Panc1 (cell line): ENCODE results near the gene DDX17. TPM values are rescaled to one million over a fixed set of nuclear protein-coding genes. Genes with fewer than 3 reads are reported as not detected.

Experiments
- ATAC-seq: fragments of 200-7000 bp; cut with Tn5 transposase; 2 replicates; pipeline ENCODE4 v1.9.1; 2020; ENCODE audit warnings: mild to moderate bottlenecking, moderate library complexity
- BruUV-seq: library from RNA; stranded (reverse); fragments of 400-500 nt; replicated peaks from 2 replicates; lab custom pipeline; 2021; lab: Mats Ljungman, UMichigan
- CTCF ChIA-PET: fragments of 300-600 bp; sonication (Branson Sonifier 250); formaldehyde crosslinking; loops from one replicate; lab custom pipeline; 2022; ENCODE audit warnings: antibody characterized with exemption; lab: Charles Lee
- POLR2A ChIA-PET: fragments of 300-600 bp; sonication (Branson Sonifier 250); formaldehyde crosslinking; loops from one replicate; lab custom pipeline; 2022; ENCODE audit warnings: antibody characterized with exemption; lab: Charles Lee
- DNase-seq: peaks from one replicate; pipeline ENCODE4 v3.0.0-alpha.2; 2010; ENCODE audit warnings: low read depth, low spot score
- H3K27ac ChIP-seq: 2 replicates; pipeline ENCODE4 v1.5.1; 2011; ENCODE audit warnings: mild to moderate bottlenecking, low read length, inconsistent platforms
- H3K27me3 ChIP-seq: fragments of 200-500 bp; sonication (Bioruptor generic); 2 replicates; pipeline ENCODE4 v1.6.0; 2014; ENCODE audit warnings: low read length, inconsistent platforms; ENCODE audit not compliant: control insufficient read depth, insufficient read depth
- H3K36me3 ChIP-seq: fragments of 200-500 bp; sonication (Bioruptor generic); 2 replicates; pipeline ENCODE4 v1.5.1; 2014; ENCODE audit warnings: inconsistent platforms, mild to moderate bottlenecking, low read length, moderate library complexity; ENCODE audit not compliant: control insufficient read depth, insufficient read depth
- H3K4me1 ChIP-seq: 2 replicates; pipeline ENCODE4 v1.5.1; 2011; ENCODE audit warnings: inconsistent platforms, mild to moderate bottlenecking, low read length, moderate library complexity; ENCODE audit not compliant: control insufficient read depth, insufficient read depth
- H3K4me3 ChIP-seq, 2 experiments: 2 replicates each; pipeline ENCODE4 v1.5.1; 2011 to 2012; ENCODE audit warnings: low read depth in 2 of 2, low read length in 2 of 2, mild to moderate bottlenecking in 2 of 2, inconsistent platforms in 1 of 2, moderate library complexity in 1 of 2
- H3K9me3 ChIP-seq: fragments of 200-500 bp; sonication (Bioruptor generic); 2 replicates; pipeline ENCODE4 v1.5.1; 2014; ENCODE audit warnings: low read depth, mild to moderate bottlenecking, inconsistent platforms, low read length, moderate library complexity; ENCODE audit not compliant: control insufficient read depth, insufficient read depth
- POLR2AphosphoS5 ChIP-seq: IDR thresholded peaks from 2 replicates; pipeline ENCODE4 v1.6.1; 2012; ENCODE audit warnings: mild to moderate bottlenecking, low read depth, low read length, moderate library complexity
- SIN3A ChIP-seq: IDR thresholded peaks from 2 replicates; pipeline ENCODE4 v1.6.1; 2012; ENCODE audit warnings: low read depth, mild to moderate bottlenecking, low read length, moderate library complexity, borderline replicate concordance; ENCODE audit not compliant: insufficient read depth
- TCF7L2 ChIP-seq: IDR thresholded peaks from 2 replicates; pipeline ENCODE4 v1.6.1; 2011; ENCODE audit warnings: mild to moderate bottlenecking, low read depth, low read length, inconsistent platforms
- in situ Hi-C: cut with HindIII; loops from 2 replicates; pipeline ENCODE4 v1.10.0; 2016; ENCODE audit warnings: low sequenced_read_pairs, low pct_unique_long_range_greater_than_20kb
- intact Hi-C: fragments of 100-400 bp; cut with micrococcal nuclease; formaldehyde crosslinking; loops from one replicate; pipeline ENCODE4 v1.10.0; 2022; ENCODE audit not compliant: unreplicated experiment
- total RNA-seq: library from RNA; stranded (reverse); gene quantifications from one replicate; pipeline ENCODE4 v1.2.1, GENCODE V29; 2021; ENCODE audit not compliant: unreplicated experiment
- TF ChIP-seq, protein P1 (sequence below), 2 experiments: IDR thresholded peaks; 2 replicates each; pipeline ENCODE4 v1.6.1; 2011 to 2012; ENCODE audit warnings: low read depth in 2 of 2, control low read depth in 1 of 2, low read length in 1 of 2, mild to moderate bottlenecking in 1 of 2, moderate library complexity in 1 of 2; ENCODE audit not compliant: insufficient read depth in 1 of 2
- TF ChIP-seq, protein P2 (sequence below): fragments of 450-650 bp; IDR thresholded peaks from 2 replicates; pipeline ENCODE4 v1.5.1; 2017; ENCODE audit warnings: mild to moderate bottlenecking

Gene DDX17
- total RNA-seq, 1 experiment from 2014 or later, result 277 TPM

DNA sequence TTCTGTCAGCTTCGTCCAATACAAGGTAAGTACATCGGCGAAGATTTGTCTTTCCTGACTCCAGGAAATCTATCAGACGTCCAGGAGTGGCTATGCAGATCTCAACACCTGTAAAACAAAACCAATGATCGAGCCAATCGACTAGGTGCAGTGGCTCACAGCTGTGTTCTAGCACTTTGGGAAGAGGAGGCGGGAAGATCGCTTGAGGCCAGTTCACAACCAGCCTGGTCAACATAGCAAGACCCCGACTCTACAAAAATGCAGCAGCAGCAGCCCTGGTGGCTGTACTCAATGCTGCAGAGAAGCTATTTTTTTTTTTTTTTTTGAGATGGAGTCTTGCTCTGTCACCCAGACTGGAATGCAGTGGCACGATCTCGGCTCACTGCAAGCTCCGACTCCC, 11.2 kb downstream of the DDX17 start:
- TF ChIP-seq TCF7L2 (no peak), SIN3A (no peak)
- no peak overlapping the region for H3K27ac ChIP-seq
- ATAC-seq, result no peak
- ChIA-PET POLR2A (interaction anchor here (0.6 to 0.7 kb wide), 2 partner anchors 103 to 423 kb away, joined by 3 to 4 read pairs; no protein-coding TSS in a partner anchor), CTCF (no interaction called here)
- H3K27me3 ChIP-seq, result no peaks in the 10 kb centered on the region
- BruUV-seq, result no TSS peak
- DNase-seq, result no peak
- in situ Hi-C loops (no loop called here), intact Hi-C loops (no loop called here)
- no peaks in the 10 kb centered on the region; the same call in 1 of the 2 replicates for H3K4me1 ChIP-seq
- H3K4me3 ChIP-seq, result no peak overlapping the region
- H3K9me3 ChIP-seq, result no peaks in the 10 kb centered on the region
- H3K36me3 ChIP-seq, result peaks cover 72% of the 10 kb centered on the region

DNA sequence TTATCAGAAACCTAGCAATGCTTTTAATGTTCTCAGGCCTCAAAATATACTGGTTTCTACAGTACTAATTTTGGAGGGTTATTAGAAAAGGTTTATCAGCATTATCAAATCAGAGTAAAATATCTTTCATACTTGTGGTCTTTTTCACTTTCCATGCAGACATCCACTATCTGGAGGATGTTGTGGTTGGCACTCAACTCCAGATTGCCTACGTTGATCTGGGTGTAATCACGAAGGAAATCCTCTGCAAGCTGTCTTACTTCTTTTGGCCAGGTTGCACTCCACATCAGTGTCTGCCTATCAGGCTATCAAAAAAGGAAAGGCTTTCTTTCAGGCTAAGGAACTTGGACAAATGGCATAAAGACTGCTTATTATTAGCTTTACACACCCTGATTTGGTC, 11.6 kb downstream of the DDX17 start:
- Histone ChIP-seq H3K4me3 (no peak overlapping the region), H3K27ac (no peak overlapping the region), H3K9me3 (no peaks in the 10 kb centered on the region), H3K4me1 (no peaks in the 10 kb centered on the region; the same call in 1 of the 2 replicates), H3K36me3 (peaks cover 75% of the 10 kb centered on the region), H3K27me3 (no peaks in the 10 kb centered on the region)
- TF ChIP-seq, protein P1, sequence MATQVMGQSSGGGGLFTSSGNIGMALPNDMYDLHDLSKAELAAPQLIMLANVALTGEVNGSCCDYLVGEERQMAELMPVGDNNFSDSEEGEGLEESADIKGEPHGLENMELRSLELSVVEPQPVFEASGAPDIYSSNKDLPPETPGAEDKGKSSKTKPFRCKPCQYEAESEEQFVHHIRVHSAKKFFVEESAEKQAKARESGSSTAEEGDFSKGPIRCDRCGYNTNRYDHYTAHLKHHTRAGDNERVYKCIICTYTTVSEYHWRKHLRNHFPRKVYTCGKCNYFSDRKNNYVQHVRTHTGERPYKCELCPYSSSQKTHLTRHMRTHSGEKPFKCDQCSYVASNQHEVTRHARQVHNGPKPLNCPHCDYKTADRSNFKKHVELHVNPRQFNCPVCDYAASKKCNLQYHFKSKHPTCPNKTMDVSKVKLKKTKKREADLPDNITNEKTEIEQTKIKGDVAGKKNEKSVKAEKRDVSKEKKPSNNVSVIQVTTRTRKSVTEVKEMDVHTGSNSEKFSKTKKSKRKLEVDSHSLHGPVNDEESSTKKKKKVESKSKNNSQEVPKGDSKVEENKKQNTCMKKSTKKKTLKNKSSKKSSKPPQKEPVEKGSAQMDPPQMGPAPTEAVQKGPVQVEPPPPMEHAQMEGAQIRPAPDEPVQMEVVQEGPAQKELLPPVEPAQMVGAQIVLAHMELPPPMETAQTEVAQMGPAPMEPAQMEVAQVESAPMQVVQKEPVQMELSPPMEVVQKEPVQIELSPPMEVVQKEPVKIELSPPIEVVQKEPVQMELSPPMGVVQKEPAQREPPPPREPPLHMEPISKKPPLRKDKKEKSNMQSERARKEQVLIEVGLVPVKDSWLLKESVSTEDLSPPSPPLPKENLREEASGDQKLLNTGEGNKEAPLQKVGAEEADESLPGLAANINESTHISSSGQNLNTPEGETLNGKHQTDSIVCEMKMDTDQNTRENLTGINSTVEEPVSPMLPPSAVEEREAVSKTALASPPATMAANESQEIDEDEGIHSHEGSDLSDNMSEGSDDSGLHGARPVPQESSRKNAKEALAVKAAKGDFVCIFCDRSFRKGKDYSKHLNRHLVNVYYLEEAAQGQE (IDR thresholded peaks at IDR 0.05; ENCODE audit: insufficient read depth in 1 of 2, low read depth in 2 of 2, low read length in 1 of 2), result no peak
- TF ChIP-seq, protein P2, sequence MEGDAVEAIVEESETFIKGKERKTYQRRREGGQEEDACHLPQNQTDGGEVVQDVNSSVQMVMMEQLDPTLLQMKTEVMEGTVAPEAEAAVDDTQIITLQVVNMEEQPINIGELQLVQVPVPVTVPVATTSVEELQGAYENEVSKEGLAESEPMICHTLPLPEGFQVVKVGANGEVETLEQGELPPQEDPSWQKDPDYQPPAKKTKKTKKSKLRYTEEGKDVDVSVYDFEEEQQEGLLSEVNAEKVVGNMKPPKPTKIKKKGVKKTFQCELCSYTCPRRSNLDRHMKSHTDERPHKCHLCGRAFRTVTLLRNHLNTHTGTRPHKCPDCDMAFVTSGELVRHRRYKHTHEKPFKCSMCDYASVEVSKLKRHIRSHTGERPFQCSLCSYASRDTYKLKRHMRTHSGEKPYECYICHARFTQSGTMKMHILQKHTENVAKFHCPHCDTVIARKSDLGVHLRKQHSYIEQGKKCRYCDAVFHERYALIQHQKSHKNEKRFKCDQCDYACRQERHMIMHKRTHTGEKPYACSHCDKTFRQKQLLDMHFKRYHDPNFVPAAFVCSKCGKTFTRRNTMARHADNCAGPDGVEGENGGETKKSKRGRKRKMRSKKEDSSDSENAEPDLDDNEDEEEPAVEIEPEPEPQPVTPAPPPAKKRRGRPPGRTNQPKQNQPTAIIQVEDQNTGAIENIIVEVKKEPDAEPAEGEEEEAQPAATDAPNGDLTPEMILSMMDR, result no peak
- TF ChIP-seq POLR2AphosphoS5 (no peak), SIN3A (no peak), TCF7L2 (no peak)
- intact Hi-C loops, result no loop called here
- ChIA-PET POLR2A (interaction anchor here (0.6 to 0.7 kb wide), 2 partner anchors 104 to 423 kb away, joined by 3 to 4 read pairs; no protein-coding TSS in a partner anchor), CTCF (no interaction called here)
- in situ Hi-C loops, result no loop called here
- DNase-seq (no peak), ATAC-seq (no peak)
- no TSS peak for BruUV-seq

DNA sequence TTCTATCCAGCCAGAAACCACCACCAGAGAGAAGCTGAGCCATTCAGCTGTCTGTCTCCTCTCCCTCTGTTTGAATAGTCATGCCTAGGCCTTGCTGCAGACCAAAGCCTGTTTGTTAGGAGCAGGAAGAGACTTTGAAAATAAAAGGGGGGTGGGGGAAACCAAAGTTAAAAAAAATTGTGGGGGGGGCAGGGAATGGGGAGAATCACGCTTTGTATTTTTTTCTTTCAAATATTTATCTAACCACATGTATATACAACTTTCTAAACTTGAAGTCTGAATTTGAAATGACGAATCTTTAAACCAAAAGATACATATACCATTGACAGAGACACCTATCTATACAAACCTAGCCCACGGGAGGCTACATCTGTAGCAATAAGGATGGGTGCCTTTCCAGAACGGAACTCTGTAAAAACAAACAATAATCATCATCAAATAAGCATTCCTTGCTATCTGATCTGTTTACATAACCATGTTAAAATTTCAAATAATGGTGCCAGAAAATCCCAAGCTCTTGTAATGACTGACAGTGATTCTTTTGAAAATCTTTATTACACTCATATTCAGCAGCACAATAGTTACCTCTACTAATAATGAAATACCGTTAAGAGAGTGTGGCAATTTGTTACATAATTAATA, 14.3 kb downstream of the DDX17 start:
- POLR2A ChIA-PET, result no interaction called here

More for the DNA sequence above, 14.3 kb downstream of the DDX17 start:
- CTCF ChIA-PET, result no interaction called here
- ATAC-seq (no peak), DNase-seq (no peak)
- intact Hi-C loops, result no loop called here
- H3K4me3 ChIP-seq, result no peak overlapping the region
- in situ Hi-C loops, result no loop called here
- TF ChIP-seq SIN3A (no peak), TCF7L2 (no peak), POLR2AphosphoS5 (no peak)
- TF ChIP-seq, protein P2, result no peak
- TF ChIP-seq, protein P1 (IDR thresholded peaks at IDR 0.05; ENCODE audit: insufficient read depth in 1 of 2, low read depth in 2 of 2, low read length in 1 of 2), result no peak
- H3K9me3 ChIP-seq, result no peaks in the 10 kb centered on the region
- H3K27ac ChIP-seq, result no peak overlapping the region
- no peaks in the 10 kb centered on the region; the same call in 1 of the 2 replicates for H3K4me1 ChIP-seq
- BruUV-seq, result no TSS peak
- H3K36me3 ChIP-seq, result peaks cover 70% of the 10 kb centered on the region
- no peaks in the 10 kb centered on the region for H3K27me3 ChIP-seq
